Caki2 (cell line): Measurements from ENCODE around the gene PRDM15. TPM values are rescaled to one million over a fixed set of nuclear protein-coding genes. Genes with fewer than 3 reads are reported as not detected.

Experiments used
- DNase-seq: peaks from one replicate; pipeline ENCODE4 v3.0.0-alpha.2; 2015; ENCODE audit warnings: low read depth
- in situ Hi-C: cut with HindIII; loops from 2 replicates; pipeline ENCODE4 v1.10.0; 2016; ENCODE audit warnings: low sequenced_read_pairs, low pct_unique_long_range_greater_than_20kb, mixed read lengths
- total RNA-seq: library from RNA; depleted of rRNA; stranded (reverse); fragments of >200 nt; shearing (Covaris generic); gene quantifications from 2 replicates; pipeline ENCODE4 v1.2.3, GENCODE V29; 2014; ENCODE audit warnings: low replicate concordance

The PRDM15 gene
- total RNA-seq, 1 experiment from 2014 or later = 3.1 TPM

DNA sequence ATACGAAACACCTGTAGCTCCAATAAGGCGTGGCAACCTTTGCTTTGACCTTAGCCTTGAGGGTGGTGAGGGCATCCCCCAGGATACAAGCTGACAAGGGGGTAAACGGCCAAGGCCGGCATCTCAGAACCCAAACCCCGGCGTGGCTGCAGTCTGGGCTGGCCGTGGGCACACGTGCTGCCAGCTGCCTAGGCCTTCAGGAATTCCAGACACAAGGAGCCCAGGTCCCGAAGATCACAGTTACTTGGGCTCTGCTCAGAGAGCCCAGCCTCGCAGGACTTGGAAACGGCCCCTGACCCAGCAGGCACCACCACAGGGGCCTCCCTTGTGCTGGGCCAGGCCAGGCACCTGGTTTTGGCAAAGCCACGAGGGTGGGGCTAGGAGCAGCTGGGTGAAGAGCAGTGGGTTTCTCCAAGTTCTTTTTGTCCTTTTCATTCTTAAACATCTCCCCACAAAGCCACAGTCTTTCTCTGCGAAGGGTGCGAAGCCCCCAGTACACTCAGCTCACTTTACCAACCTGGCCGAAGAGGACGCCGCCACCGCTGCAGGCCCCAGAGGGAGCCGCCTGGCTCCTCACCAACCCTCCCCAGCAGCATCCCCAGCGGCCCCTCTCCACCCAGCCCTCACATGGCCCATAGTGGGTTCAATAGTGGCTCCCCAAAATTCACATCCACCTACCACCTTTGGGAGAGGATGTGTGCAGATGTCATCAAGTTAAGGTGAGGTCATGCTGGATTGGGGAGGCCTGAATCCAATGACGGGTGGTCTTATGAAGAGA is 26.8 kb downstream of the PRDM15 start:
- no peak for DNase-seq
- in situ Hi-C loops = no loop called here

DNA sequence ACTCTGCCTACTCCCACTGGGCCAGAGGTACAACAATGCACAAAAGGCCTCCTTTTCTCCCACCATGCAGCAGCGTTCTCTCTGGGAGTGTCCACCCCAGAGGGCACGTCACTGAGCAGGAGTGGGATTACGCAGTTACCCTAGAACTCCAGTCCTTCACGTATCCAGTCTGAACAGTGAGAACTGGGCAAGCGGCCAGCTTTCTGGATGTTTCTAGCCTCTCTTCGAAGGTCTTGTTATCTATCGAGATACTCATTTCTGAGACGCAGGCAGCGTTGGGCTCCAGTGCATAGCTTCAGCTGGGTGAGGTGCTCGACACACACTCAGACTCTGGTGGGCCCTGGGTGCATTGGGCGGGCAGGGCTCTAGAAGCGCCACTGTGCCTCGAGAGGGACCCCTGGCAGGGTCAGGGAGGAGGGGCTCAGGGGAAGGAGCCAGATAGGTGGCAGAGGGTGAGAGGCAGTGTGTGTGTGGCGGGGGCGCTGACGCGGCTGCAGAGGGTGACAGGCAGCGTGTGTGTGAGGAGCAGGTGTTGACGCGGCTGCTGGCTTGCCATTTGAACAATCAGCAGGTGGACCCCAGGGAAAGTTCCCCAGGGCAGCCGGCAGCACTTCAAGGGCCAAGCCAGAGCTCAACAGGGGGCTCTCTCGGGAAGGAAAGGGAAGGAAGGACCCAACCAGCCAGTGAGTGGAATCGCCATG is 27.9 kb downstream of the PRDM15 start:
- no peak for DNase-seq
- in situ Hi-C loops = no loop called here

DNA sequence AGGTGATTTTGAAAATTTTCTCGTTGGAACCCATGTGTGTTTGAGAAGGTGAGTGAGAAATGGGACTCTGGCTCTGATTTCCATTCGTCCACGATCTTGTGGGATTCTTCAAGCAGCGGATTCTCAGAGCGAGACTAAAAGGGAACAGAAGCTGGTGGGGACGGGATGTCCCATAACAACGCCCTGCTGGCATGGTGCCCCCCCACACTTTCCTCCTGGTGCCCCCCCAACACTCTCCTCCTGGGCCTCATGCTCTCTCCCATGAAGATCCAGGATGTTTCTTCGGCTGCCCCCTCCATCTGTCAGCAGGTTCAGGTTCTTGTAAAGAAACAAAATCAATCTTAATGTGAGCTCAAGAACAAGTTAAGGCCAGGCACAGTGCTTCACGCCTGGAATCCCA is 29.1 kb downstream of the PRDM15 start:
- in situ Hi-C loops = no loop called here
- no peak for DNase-seq

DNA sequence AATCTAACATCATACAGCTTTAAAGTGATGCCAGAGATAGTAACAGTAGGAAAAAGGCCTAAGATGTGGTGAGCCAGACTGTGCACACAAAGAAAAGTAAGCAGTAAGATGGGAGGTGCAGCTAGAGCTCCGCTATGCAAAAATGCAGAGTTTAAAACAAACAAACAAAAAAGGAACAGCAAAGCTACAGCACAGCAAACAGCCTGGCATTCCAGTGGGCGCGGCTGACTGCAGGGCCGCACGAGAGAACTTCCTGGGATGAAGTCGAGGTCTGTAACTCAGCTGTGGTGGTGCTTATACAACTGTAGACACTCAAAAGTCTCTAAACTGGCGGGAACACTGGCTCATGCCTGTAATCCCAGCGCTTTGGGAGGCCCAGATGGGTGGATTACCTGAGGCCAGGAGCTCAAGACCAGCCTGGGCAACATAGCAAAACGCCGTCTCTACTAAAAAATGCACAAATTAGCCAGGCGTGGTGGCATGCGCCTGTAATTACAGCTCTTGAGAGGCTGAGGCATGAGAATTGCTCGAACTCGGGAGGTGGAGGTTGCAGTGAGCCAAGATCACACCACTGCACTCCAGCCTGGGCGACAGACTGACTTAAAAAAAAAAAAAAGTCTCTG is 30.1 kb downstream of the PRDM15 start:
- no peak for DNase-seq
- in situ Hi-C loops = no loop called here

DNA sequence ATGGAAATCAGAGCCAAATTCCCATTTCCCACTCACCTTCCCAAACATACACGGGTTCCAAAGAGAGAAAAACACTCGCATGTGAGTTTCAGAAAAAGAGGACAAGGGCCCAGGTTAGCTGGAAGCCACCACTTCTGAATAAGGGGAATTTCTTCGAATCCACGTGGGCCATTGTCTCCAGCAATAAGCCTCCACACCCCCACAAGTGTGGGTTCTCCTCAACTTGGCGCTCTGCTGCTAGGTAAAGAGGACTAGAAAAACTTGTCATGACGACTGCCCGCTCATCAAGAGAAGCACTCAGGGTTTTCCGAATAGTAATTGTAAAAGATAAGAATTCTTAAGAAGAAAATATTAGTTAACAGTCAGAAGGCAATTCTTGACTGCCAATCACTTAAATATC is 30.6 kb downstream of the PRDM15 start:
- in situ Hi-C loops = no loop called here
- no peak for DNase-seq

DNA sequence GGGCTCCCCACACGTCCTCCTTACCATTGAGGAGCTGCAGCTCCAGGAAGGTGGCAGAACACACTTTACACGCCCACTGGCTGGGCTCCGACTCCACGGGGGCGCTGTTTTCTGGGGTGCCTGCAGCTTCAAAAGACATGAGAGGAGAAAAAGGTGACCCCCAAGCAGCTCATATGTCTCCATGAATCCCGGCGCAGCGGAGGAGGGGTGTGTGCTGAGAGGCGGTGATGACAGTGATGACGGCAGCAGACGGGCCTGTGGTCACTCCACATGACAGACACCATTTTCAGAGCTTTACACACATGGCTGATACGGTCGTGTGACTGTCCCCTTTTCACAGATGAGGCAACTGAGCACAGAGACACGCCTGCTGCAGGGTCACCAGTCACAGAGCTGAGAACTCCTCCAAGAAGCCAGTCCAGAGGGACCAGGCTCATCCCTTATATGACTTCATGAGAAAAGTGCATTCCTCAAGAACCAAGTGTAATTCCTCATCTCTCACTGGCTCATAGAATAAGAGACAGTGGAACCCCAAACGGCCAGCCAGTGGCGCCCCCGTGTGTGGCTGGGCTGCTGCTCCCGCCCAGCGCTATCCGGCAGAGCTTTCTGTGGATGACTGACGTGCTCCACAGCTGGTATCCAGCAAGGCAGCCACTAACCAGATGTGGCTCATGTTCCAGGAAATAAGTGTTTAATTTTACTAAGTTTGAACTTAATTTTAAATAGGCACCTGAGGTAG is 31.9 kb downstream of the PRDM15 start:
- in situ Hi-C loops = no loop called here
- no peak for DNase-seq

DNA sequence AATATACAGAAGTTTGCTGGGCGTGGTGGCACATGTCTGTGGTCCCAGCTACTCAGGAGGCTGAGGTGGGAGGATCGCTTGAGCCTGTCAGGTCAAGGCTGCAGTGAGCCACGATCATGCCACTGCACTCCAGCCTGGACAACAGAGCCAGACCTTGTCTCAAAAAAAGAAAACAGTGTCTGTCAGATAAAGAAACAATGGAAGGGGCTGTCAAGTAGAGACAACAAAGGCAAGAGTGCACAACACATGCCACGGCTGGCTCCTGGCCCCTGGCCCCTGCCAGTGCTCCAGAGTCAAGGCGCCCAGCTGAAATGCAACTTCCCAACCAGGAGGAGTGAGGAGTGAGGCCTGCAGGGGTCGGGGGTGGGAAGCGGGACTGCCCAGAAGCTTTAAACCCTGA is 32.6 kb downstream of the PRDM15 start:
- in situ Hi-C loops = no loop called here

DNA sequence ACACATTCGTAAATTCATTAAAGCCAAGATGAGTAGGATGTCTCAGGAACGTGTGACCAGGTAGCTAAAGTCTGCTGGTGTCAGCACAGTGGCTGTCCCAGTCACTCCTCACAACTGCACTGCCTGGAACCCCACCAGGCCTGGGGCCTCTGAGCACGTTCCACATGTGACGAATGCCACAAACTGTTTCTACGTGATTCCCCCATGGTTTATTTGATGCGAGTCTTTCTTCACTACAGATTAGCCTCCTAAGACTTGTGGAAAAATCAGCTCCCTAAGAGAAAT is 33.2 kb downstream of the PRDM15 start:
- DNase-seq = no peak
- in situ Hi-C loops = no loop called here

More for the DNA sequence above, 32.6 kb downstream of the PRDM15 start:
- DNase-seq = no peak

DNA sequence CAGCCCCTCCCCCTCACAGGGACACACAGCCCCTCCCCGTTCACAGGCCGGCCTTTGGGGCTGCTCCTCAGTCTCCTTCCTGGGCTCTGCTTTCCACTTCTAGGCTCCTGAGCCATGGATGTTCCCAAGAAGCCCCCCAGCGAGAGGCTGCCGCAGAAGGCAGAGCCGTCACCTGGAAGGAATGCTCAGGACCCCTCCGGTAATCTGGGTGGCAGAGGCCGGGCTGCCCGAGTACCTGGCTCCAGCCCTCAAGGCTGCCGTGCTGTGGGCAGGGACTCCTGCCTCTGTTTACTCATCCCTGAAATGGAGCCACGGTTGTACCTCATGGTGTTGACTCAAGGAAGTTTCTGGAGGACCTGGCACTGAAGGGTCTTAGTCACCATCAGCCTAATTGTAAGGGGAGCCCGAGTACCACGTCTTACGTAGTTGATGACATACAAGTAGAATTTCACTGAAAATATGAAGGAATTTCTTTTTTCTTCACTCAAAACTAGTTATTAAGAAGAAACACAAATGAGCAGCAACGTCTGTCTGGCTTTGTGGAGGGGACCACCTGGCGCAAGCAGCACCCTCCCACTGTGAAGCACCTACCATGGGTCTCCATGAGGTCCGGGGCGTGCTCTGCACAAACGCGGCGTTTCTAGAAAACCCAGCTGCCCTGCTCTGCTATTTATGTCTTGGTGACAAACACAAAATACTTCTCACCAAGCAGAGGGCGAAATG is 33.7 kb downstream of the PRDM15 start:
- DNase-seq = no peak
- in situ Hi-C loops = no loop called here

DNA sequence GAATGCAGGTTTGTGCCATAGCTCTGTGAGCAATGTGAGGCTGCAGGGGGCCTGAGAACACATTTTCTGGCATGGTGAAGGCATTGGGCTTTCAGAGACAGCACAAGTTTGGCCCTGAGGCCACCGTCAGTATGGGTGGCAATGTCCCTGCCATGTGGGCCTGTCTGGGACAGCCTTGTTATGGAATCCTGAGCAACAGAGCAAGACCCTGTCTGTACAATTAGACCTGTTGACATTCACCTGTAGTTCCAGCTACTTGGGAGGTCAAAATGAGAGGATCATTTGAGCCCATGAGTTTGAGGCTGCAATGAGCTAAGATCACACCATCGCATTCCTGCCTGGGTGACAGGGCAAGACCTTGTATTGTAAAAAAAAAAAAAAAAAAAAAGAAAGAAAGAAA is 35.6 kb downstream of the PRDM15 start:
- in situ Hi-C loops = no loop called here

DNA sequence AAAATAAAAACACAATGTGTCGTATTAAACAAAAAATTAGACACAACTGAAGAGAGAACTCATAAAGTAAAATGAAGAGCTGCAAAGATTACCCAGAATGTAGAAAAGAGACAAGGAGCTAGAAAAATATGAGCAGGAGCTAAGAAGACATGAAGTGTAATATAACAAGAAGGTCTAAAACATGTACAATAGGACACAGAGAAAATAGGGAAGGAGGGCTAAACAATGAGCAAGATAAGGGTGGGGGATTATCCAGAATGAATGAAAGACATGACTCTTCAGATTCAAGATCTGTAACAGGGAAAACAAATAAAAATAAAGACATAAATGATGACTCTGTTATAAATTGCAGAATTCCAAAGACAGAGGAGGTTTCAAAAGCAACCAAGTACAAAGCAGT is 38.3 kb downstream of the PRDM15 start:
- in situ Hi-C loops = no loop called here
- DNase-seq = no peak

More for the DNA sequence above, 35.6 kb downstream of the PRDM15 start:
- no peak for DNase-seq

DNA sequence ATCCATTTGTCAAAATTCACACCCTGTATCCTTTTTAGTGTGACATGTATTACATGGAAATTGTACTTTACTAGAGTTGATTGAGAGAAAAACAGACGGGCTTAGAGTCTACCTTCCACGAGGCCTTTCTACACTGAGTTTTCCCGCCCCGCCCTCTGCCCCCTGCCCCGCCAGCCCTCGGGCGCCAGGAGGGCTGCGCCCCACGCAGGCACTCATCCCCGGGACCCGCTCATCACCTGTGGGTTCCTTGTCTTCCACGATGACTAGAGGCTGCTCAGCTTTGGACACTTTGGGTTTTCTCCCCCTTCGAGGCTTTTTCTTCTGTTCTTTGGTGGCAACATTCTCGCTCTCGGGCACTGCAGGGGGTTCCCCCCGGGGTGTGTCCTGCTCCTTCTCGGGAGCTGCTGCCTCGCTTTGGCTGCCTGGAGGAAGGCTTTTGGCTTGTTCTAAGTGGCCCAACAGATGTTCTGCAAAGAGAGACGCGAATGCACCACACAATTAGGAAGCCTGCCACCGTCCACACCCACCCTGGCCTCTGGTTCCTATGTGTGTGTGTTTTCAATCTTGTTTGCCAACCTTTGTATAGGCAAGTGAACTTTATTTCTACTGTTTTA is 39.6 kb downstream of the PRDM15 start:
- in situ Hi-C loops = no loop called here
- DNase-seq = no peak

DNA sequence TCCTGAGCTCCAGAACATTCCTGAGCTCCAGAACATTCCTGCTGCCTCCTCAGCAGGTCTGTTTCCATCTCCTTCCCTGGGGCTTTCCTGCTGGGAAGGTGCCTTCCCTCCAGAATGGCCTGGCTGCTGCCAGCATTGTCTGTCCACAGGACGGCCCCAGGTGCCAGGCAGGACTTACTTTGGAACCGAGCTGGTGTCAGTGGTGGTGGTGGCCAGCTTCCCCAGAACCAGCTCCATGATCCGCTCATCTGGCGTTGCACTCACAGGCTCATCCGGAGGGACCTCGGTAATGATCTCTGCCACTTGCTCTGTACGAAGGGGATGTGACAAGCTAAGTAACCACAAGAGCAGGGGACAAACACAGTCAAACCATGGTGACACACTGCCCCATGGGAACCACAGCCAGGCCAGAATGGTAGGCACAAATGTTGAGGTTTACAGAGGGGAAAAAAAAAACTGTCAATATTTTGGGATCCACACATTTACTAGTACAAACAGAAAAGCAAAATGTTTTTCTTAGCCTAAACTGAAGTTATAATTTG is 41.3 kb downstream of the PRDM15 start:
- no peak for DNase-seq
- in situ Hi-C loops = no loop called here

DNA sequence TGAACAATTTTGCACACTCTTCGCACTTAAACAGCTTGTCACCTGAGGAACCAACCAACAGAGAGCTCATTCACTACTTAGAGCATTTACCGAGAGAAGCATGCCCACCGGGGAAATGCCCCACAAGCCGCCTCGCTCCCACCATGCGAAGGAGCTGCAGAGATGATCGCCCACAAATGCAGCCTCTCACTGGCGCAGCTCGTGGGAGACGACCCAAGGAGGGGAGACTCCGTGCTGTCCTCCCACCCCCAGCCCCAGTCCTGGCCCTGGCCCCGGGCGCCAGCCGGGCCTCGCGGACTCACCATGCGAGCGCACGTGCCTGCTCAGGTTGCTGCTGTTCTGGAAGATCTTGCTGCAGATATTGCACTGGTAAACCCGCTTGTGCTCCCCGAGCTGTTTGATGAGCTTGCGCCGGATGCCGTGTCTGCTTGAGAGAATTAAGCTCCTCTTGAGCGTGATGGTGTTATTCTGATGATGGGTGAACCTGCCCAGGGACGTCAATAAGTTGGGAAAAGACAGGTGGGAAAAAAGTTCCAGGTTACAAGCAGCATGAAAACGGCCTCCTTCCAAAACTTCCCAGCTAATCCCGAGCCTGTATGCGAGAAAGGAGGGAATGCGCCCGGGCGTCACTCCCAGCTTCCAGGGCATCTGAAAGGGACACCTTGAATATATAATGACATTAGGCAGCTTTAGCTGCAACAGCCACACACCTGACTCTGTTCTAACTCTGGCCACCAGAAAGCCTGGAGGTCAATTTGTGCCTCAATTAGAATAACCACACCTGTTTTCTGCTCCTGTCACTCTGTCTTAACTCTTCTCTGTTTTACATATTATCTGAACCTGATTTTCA is 42.8 kb downstream of the PRDM15 start:
- no peak for DNase-seq
- in situ Hi-C loops = no loop called here

DNA sequence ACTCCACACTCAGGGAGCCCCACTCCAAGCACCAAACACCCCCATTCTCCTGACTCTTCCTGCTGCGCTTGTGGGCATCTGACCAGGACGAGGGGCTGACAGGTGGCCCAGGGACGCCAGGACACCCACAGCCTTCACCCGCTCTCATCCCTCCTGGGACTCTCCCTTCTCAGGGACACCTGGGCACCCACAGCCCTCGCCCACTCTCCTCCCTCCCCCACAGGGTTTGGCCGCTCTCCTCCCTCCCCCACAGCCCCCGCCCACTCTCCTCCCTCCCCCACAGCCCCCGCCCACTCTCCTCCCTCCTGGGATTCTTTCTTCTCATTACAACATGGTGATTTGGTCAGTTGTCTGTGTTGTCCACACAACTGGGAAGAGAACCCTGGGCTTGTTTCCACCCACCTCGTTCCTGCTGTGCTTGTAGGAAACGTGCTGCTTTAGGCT is 43.4 kb downstream of the PRDM15 start:
- no peak for DNase-seq
- in situ Hi-C loops = no loop called here

DNA sequence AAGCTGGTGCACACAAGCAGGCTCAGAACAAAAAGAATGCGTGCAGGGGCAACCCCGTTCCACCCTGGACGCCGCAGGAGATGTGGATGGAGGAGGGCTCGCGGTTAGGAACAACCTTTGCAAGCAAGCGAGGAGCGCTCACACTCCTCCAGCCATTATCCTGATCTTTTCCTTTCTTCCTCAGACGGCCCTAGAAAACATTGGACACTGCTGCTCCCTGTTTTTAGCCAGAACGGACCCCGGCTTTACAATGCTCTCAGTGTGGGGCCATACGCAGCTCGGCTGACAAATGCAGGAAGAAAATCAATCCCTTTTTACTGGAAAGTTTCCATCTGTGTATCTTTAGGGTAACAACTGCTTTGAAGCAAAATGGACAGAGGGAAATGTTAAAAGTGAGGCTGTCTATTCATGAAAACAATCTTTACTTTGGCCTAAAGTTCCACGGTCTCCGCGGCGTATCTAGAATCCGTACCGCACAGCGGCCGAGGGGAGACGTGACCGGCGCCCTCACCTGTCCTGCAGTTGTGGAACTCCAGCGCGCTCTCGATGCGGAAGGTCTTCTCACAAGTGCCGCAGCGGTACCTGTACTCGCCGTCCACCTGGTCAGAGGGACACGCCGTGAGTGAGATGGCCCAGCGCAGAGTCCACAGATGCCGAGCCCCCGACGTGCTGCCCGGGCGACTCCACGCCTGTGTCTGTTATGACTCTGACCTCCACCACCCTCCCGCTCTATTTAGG is 44.0 kb downstream of the PRDM15 start:
- DNase-seq = no peak
- in situ Hi-C loops = no loop called here
